ENCODE data around the gene NPB. TPM values are rescaled to one million over a fixed set of nuclear protein-coding genes. Genes with fewer than 3 reads are reported as not detected.

NPB gene
- total and polyA plus RNA-seq, 2 of the 8 experiments (the other 6 are each of a cell fraction or from before 2014, with no cell fraction given), result 1.5 to 2.5 TPM

GRCh38 chr17:81890447-81891302 lies 11.4 kb upstream of the NPB start:
- no peak overlapping the region for H3K23ac ChIP-seq (ENCODE audit: insufficient read length)
- no peak overlapping the region for H3K18ac ChIP-seq (ENCODE audit: extremely low read depth, low read length)
- peaks cover 18% of the 10 kb centered on the region for H3K79me1 ChIP-seq (ENCODE audit: low read depth, low read length)
- H3K56ac ChIP-seq (replicated peaks; ENCODE audit: insufficient read length, low read depth, low read length), result peak overlapping the region; percentile 69
- DNase-seq (ENCODE audit: low read depth in 1 of 2, low spot score in 2 of 2) (no peak), FAIRE-seq (no peak)
- peaks cover 26 to 46% (median 36%) of the 10 kb centered on the region in 4 experiments for H3K36me3 ChIP-seq (ENCODE audit: control insufficient read depth in 2 of 4, insufficient read depth in 4 of 4, low read length in 3 of 4)
- H3K14ac ChIP-seq (ENCODE audit: insufficient read length), result no peak overlapping the region
- CTCF ChIA-PET (ENCODE audit: partially characterized antibody), result interaction anchor here (0.6 to 1.8 kb wide), 2 partner anchors 33 to 65 kb away, joined by 3 to 4 read pairs; no protein-coding TSS in a partner anchor
- H3K4me1 ChIP-seq (replicated peaks in 1 of 4; ENCODE audit: control insufficient read depth in 3 of 4, insufficient read depth in 4 of 4, low read length in 3 of 4), result peaks cover 0 to 3% (median 2%) of the 10 kb centered on the region in 4 experiments; a peak in 5 of 7 replicates
- peaks cover 14 to 20% of the 10 kb centered on the region in 2 experiments for H4K20me1 ChIP-seq (replicated peaks in 1 of 2; ENCODE audit: control insufficient read depth in 1 of 2, insufficient read depth in 2 of 2, low read length in 2 of 2)
- H3K9ac ChIP-seq (replicated peaks in 1 of 4; ENCODE audit: extremely low read depth in 1 of 4, low read depth in 3 of 4, low read length in 3 of 4), result peak overlapping the region; percentile 86 to 99 (median 93)
- H3K4ac ChIP-seq (replicated peaks; ENCODE audit: insufficient read length, low read depth, low read length), result no peak overlapping the region
- no peak overlapping the region for H2BK20ac ChIP-seq (ENCODE audit: low read length)
- POLR2A ChIA-PET (ENCODE audit: partially characterized antibody), result interaction anchor here (0.6 to 12.3 kb wide), 13 partner anchors 11 to 630 kb away, joined by 3 to 151 read pairs (median 5); partner anchors contain the start of gene NPB
- H3K4me3 ChIP-seq (ENCODE audit: extremely low read depth in 1 of 4, insufficient read depth in 2 of 4, low read depth in 3 of 4, low read length in 4 of 4), result peak overlapping the region; percentile 80 to 94 (median 88)
- 47% methylated on average over 24 of the region's 69 CpGs; no CpG with 5 or more reads in 1 of the 2 experiments for WGBS, 2 experiments (ENCODE audit: extremely low coverage in 1 of 2, insufficient coverage in 1 of 2, insufficient read length in 1 of 2, insufficient replicate concordance in 2 of 2, low coverage in 1 of 2, low lambda C conversion rate in 2 of 2, missing lambda C conversion rate in 1 of 2)
- no peak overlapping the region for H2AFZ ChIP-seq (ENCODE audit: low read length)
- no peaks in the 10 kb centered on the region for H3K9me3 ChIP-seq (ENCODE audit: insufficient read depth in 2 of 2, low read depth in 1 of 2, low read length in 1 of 2)
- no peak overlapping the region for H2BK15ac ChIP-seq (ENCODE audit: low read length)
- H3K27ac ChIP-seq (ENCODE audit: low read depth, low read length), result peak overlapping the region; percentile 83
- H3K27me3 ChIP-seq (replicated peaks in 1 of 4; ENCODE audit: control insufficient read depth in 3 of 4, extremely low read depth in 1 of 4, insufficient read depth in 3 of 4, low read length in 3 of 4), result no peaks in the 10 kb centered on the region
- peak overlapping the region; percentile 61; the same call in 1 of the 2 replicates for H2AK5ac ChIP-seq (ENCODE audit: low read depth, low read length)
- H3K4me2 ChIP-seq (ENCODE audit: insufficient read depth in 1 of 2, low read depth in 2 of 2, low read length in 2 of 2), result peak overlapping the region; percentile 75 to 84
- no peak overlapping the region for H2BK120ac ChIP-seq (replicated peaks; ENCODE audit: low read depth, low read length)
- no peak overlapping the region; the same call in 1 of the 2 replicates for H2BK5ac ChIP-seq (ENCODE audit: low read depth, low read length)
- no peak overlapping the region for H2BK12ac ChIP-seq (ENCODE audit: low read depth, low read length)
- peak overlapping the region; percentile 96 for H4K8ac ChIP-seq (ENCODE audit: extremely low read depth, insufficient read depth, low read length)
- no peak overlapping the region for H4K91ac ChIP-seq (replicated peaks; ENCODE audit: insufficient read length, low read length)
- H3K79me2 ChIP-seq (ENCODE audit: control insufficient read depth in 1 of 2, insufficient read depth in 2 of 2, low read length in 2 of 2), result peaks cover 8 to 41% of the 10 kb centered on the region in 2 experiments
- peak overlapping the region; percentile 30 for H4K5ac ChIP-seq (ENCODE audit: insufficient read length, low read depth, low read length)
- H3K23me2 ChIP-seq (ENCODE audit: low read depth, low read length), result peaks cover 5% of the 10 kb centered on the region; the same call in 1 of the 2 replicates
- TF ChIP-seq ATF2 (IDR thresholded peaks at IDR 0.05; ENCODE audit: low read length) (no peak), SRF (IDR thresholded peaks at IDR 0.05; ENCODE audit: low read depth, low read length) (no peak), MAX (IDR thresholded peaks at IDR 0.05) (peak; percentile 24; the same call in 1 of the 2 replicates), BCL11A (IDR thresholded peaks at IDR 0.05; ENCODE audit: low read depth in 2 of 2, low read length in 2 of 2) (no peak), KDM5A (IDR thresholded peaks at IDR 0.05; ENCODE audit: low read length) (0 out of 2 replicates have a peak, but pooled peaks have one; percentile 38), RFX5 (IDR thresholded peaks at IDR 0.05; ENCODE audit: borderline replicate concordance, low read depth, low read length) (no peak), GTF2F1 (IDR thresholded peaks at IDR 0.05; ENCODE audit: borderline replicate concordance, low read depth, low read length) (no peak), PHF8 (conservative IDR thresholded peaks at IDR 0.05; ENCODE audit: low read depth, low read length) (peak; percentile 20; the same call in 1 of the 2 replicates), POLR2A (IDR thresholded peaks at IDR 0.05; ENCODE audit: control extremely low read depth in 1 of 2, low read depth in 2 of 2, low read length in 2 of 2) (0 out of 3 replicates have a peak, but pooled peaks of 1 of the 2 experiments have one; percentile 21)
